GM12873 (cell line): ENCODE data around the gene BACH2.

Experiments
- CTCF ChIP-seq: IDR thresholded peaks from 2 replicates; pipeline ENCODE4 v1.5.1; 2012; ENCODE audit warnings: low read depth, mild to moderate bottlenecking, moderate library complexity, low read length, control low read depth; ENCODE audit not compliant: insufficient read depth; ENCODE audit errors: missing control alignments

Gene BACH2

GRCh38 chr6:90035047-90035723, 261.5 kb downstream of the BACH2 start:
- no peak for TF ChIP-seq CTCF

GRCh38 chr6:90033746-90034271, 262.8 kb downstream of the BACH2 start:
- TF ChIP-seq CTCF = no peak

- TF ChIP-seq CTCF = no peak
Observed at GRCh38 chr6:90028995-90029635, 267.5 kb downstream of the BACH2 start.

GRCh38 chr6:90028066-90028778, 268.4 kb downstream of the BACH2 start:
- TF ChIP-seq CTCF = no peak

- TF ChIP-seq CTCF = no peak
Observed at GRCh38 chr6:90026216-90026615, 270.4 kb downstream of the BACH2 start.

GRCh38 chr6:90025523-90026061, 271.1 kb downstream of the BACH2 start:
- TF ChIP-seq CTCF = no peak

- TF ChIP-seq CTCF = no peak
Observed at GRCh38 chr6:90024633-90025032, 272.0 kb downstream of the BACH2 start.
